ENCODE data around the gene RFPL3.
"Not testable (repeated sequence)": the region's sequence is repeated elsewhere in the genome, so short reads cannot be mapped to it uniquely, and the experiment has no call there.

Gene RFPL3

DNA sequence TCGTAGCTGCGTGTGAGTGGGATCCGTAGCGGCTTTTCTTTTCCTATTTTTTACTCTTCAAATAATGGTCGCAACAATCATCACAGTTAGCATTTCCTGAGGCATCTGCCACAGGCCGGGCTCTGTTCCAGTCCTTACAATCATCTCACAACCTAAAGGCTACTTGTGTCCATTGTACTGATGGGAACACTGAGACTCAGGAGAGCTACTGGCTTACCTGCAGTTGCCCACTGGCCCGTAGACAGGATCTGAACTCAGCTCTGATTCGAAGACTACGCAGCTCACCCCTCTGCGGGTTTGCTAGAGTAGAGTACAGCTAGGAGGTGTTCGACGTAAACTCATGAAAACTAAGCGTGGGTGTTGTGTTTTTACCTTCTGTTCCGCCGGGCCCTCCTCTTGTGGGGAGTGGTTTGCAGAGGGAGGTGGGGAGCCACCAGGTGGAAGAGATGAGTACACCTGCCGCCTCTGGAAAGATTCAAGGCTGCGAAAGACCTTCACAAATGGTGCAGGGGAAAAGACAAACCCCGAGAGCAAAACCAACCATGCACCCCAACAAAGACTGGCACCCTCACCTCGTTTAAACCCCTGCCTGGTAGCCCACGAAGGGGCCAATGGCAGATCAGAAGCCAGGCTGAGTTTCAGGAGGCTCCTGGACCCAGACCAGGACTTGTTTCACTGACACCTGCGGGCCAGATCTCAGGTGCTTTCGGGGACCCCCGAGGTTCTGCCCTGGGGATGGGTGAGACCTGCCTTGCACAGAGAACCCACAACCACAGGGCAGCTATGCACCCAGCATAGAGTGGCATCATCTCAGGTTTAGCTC is 18.3 kb upstream of the RFPL3 start:
- no peak for TF ChIP-seq FOXP2 (optimal IDR thresholded peaks at IDR 0.05; ENCODE audit: control extremely low read depth, extremely low read length, insufficient read depth)
- no peak for TF ChIP-seq EZH2 (IDR thresholded peaks at IDR 0.05)
- TF ChIP-seq POLR2AphosphoS5 (IDR thresholded peaks at IDR 0.05; ENCODE audit: borderline replicate concordance, low read depth, low read length) = no peak
- no peak overlapping the region for H3K27ac ChIP-seq
- no peak overlapping the region for H3K9ac ChIP-seq (ENCODE audit: insufficient read length)
- H3K9me3 ChIP-seq (ENCODE audit: low read depth, low read length) = no peaks in the 10 kb centered on the region
- H3K4me3 ChIP-seq = no peak overlapping the region
- no peaks in the 10 kb centered on the region for H3K36me3 ChIP-seq (ENCODE audit: insufficient read depth, low read length)
- no peak for DNase-seq (ENCODE audit: low read depth, low spot score)

DNA sequence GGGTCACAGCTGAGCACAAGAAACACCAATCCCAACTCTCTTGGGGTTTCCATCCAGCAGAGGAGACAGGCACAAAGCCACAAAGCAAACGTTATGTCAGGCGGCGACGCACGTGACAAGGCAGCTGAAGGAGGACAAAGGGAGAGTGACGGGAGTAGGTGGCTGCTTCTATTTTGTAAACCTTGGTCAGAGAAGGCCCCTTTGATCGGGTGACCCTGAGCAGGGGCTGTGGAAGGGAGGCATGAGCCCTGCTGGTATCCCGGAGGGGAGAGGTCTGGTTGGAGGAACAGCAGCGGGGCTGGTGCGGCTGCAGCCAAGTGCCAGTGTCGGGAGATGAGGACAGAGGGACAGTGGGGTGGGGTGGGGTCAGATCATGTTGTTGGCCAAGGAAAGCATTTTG is 17.3 kb upstream of the RFPL3 start:
- H3K27ac ChIP-seq = no peak overlapping the region
- no peak overlapping the region for H3K9ac ChIP-seq (ENCODE audit: insufficient read length)
- no peaks in the 10 kb centered on the region for H3K36me3 ChIP-seq (ENCODE audit: insufficient read depth, low read length)
- DNase-seq (ENCODE audit: low read depth, low spot score) = no peak
- no peaks in the 10 kb centered on the region for H3K9me3 ChIP-seq (ENCODE audit: low read depth, low read length)
- no peak overlapping the region for H3K4me3 ChIP-seq
- TF ChIP-seq POLR2AphosphoS5 (IDR thresholded peaks at IDR 0.05; ENCODE audit: borderline replicate concordance, low read depth, low read length) (no peak), EZH2 (IDR thresholded peaks at IDR 0.05) (no peak), FOXP2 (optimal IDR thresholded peaks at IDR 0.05; ENCODE audit: control extremely low read depth, extremely low read length, insufficient read depth) (no peak)

DNA sequence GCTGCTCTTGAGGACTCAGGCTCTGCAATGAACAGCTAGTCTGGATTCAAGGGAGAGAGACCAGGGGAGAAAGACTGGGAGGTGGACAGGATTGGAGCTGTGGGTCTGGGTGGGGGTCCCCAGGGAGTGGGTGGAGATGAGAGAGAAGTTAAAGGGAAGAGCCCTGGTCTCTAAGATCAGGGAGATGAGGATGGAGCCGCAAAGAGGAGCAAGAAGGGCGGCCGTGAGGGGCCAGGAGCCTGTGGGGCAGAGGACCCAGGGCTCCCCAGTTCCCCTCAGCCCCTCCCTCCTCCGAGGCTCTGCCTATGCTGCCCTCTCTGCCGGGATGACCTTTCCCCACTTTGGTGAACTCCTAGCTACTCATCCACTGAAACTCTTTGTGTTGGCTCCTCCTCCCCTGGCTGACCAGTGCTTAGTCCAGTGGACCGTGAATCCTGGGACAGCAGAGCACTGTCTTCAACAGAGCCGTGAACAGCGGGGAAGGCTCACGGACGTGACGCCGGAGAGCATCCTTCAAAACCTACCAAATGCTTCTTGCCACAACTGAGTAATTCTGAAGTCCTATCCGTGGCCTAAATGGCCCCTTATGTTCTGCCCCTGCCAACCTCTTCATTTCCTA is 16.4 kb upstream of the RFPL3 start:
- Histone ChIP-seq H3K9me3 (ENCODE audit: low read depth, low read length) (no peaks in the 10 kb centered on the region), H3K9ac (ENCODE audit: insufficient read length) (no peak overlapping the region), H3K36me3 (ENCODE audit: insufficient read depth, low read length) (no peaks in the 10 kb centered on the region), H3K27ac (no peak overlapping the region), H3K4me3 (no peak overlapping the region)
- TF ChIP-seq EZH2 (IDR thresholded peaks at IDR 0.05) (no peak), FOXP2 (optimal IDR thresholded peaks at IDR 0.05; ENCODE audit: control extremely low read depth, extremely low read length, insufficient read depth) (no peak), POLR2AphosphoS5 (IDR thresholded peaks at IDR 0.05; ENCODE audit: borderline replicate concordance, low read depth, low read length) (no peak)
- DNase-seq (ENCODE audit: low read depth, low spot score) = no peak

DNA sequence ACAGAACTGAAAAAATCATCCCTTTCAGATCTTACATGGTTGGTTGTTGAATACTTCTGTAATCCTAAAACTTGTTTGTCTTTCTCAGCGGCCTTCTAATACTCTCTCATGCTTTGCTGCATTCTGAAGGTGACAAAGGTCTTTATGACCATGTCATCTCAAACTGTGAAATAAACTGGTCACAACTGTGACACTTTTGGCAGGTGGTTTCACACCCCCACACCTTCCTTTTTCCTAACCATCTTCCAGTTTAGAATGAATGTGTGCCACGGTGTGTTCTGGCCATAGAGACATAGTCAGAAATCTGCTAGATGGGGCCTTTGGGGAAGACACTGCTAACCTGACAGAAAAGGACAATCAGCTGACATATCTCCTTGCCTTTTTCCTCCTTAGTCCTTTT is 14.7 kb upstream of the RFPL3 start:
- H3K4me3 ChIP-seq = no peak overlapping the region
- no peak for TF ChIP-seq POLR2AphosphoS5 (IDR thresholded peaks at IDR 0.05; ENCODE audit: borderline replicate concordance, low read depth, low read length)
- no peak for DNase-seq (ENCODE audit: low read depth, low spot score)
- no peaks in the 10 kb centered on the region for H3K36me3 ChIP-seq (ENCODE audit: insufficient read depth, low read length)
- H3K9me3 ChIP-seq (ENCODE audit: low read depth, low read length) = no peaks in the 10 kb centered on the region
- H3K9ac ChIP-seq (ENCODE audit: insufficient read length) = no peak overlapping the region
- H3K27ac ChIP-seq = no peak overlapping the region

DNA sequence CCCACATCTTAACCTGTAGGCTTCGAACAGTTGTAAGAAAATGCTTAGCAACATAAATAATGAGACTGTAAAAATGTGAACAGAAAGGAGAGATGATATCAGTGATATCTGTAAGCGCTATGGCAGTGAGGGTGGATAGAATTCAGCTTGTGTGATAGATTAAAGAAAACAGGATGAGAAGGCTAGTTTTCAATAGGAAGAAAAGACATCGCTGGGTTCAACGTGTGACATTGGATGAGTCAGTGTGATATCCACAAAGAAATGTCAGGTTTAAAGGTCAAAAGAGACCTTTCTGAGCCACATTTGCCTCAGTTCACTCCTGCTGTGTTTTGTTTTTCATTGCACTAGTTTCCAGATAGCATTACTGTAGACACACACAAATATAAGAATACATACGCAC is 13.7 kb upstream of the RFPL3 start:
- Histone ChIP-seq H3K4me3 (no peak overlapping the region), H3K9ac (ENCODE audit: insufficient read length) (no peak overlapping the region), H3K36me3 (ENCODE audit: insufficient read depth, low read length) (no peaks in the 10 kb centered on the region), H3K27ac (no peak overlapping the region), H3K9me3 (ENCODE audit: low read depth, low read length) (no peaks in the 10 kb centered on the region)
- TF ChIP-seq POLR2AphosphoS5 (IDR thresholded peaks at IDR 0.05; ENCODE audit: borderline replicate concordance, low read depth, low read length) (no peak), EZH2 (IDR thresholded peaks at IDR 0.05) (no peak), FOXP2 (optimal IDR thresholded peaks at IDR 0.05; ENCODE audit: control extremely low read depth, extremely low read length, insufficient read depth) (no peak)
- no peak for DNase-seq (ENCODE audit: low read depth, low spot score)

DNA sequence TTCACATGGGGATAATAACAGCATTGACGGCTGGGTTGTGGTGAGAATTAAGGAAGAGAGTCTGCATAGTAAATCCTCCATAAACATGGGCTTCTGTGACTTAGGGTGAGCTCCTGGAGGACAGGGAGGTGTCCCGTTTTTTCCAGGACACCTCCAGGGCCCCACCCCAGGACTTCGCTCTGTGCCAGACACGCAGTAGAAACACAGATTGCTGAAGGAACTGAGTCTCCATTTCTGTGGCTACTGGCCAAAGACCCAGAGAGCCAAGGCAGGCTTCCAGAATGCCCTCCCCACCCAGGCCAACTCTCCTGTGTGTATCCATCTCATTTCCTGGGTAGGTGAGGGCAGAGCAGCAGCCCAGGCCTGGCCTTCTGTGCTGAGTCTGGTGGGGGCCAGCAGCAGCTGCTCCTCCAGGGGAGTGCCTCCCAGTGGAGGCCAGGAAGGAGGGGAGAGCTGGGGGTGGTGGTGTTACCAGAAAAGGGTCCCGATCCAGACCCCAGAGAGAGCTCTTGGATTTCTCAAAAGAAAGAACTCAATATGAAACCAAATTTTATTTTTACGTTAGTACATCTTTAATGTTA is 9.5 kb upstream of the RFPL3 start:
- no peak for TF ChIP-seq FOXP2 (optimal IDR thresholded peaks at IDR 0.05; ENCODE audit: control extremely low read depth, extremely low read length, insufficient read depth)
- no peak for TF ChIP-seq POLR2AphosphoS5 (IDR thresholded peaks at IDR 0.05; ENCODE audit: borderline replicate concordance, low read depth, low read length)
- TF ChIP-seq EZH2 (IDR thresholded peaks at IDR 0.05) = no peak
- H3K9me3 ChIP-seq (ENCODE audit: low read depth, low read length) = no peaks in the 10 kb centered on the region
- no peak overlapping the region for H3K4me3 ChIP-seq
- H3K27ac ChIP-seq = no peak overlapping the region
- no peak for DNase-seq (ENCODE audit: low read depth, low spot score)
- H3K9ac ChIP-seq (ENCODE audit: insufficient read length) = no peak overlapping the region
- H3K36me3 ChIP-seq (ENCODE audit: insufficient read depth, low read length) = no peaks in the 10 kb centered on the region

DNA sequence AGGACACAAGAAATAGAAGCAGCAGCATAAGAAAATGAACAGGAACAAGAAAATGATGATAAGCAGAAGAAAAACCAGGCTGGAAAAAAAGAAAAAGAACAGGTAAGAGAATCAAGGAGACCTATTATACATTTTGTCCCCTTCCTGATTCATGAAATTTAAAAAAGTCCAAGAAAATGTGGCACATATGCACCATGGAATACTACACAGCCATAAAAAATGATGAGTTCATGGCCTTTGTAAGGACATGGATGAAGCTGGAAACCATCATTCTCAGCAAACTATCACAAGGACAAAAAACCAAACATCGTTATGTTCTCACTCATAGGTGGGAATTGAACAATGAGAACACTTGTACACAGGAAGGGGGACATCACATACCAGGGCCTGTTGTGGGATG is 5.8 kb upstream of the RFPL3 start:
- not testable (repeated sequence) for H3K4me3 ChIP-seq; DNase-seq (ENCODE audit: low read depth, low spot score); H3K27ac ChIP-seq; H3K9me3 ChIP-seq (ENCODE audit: low read depth, low read length); H3K9ac ChIP-seq (ENCODE audit: insufficient read length); H3K36me3 ChIP-seq (ENCODE audit: insufficient read depth, low read length)

DNA sequence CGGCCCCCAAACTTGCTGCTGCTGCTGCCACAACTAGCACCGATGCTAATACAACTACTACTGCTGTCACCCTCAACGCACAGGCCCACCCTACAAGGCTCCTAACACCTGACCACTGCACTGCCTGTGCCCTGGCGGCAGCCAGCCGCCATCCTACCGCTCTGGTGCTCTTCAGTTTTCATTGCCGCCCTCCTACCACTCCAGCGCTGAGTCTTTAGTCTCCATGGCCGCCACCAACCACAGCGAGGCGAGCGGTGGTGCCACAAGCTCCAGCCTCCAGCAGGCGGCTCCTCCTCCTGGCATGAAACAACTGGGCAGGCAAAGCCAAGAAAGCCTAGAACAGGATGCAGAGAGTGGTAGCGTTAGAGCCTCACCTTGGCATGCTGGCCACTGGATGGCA is 5.0 kb upstream of the RFPL3 start:
- Histone ChIP-seq H3K36me3 (ENCODE audit: insufficient read depth, low read length) (no peaks in the 10 kb centered on the region), H3K27ac (no peak overlapping the region), H3K4me3 (no peak overlapping the region), H3K9ac (ENCODE audit: insufficient read length) (no peak overlapping the region), H3K9me3 (ENCODE audit: low read depth, low read length) (no peaks in the 10 kb centered on the region)
- DNase-seq (ENCODE audit: low read depth, low spot score) = no peak
- TF ChIP-seq POLR2AphosphoS5 (IDR thresholded peaks at IDR 0.05; ENCODE audit: borderline replicate concordance, low read depth, low read length) (no peak), FOXP2 (optimal IDR thresholded peaks at IDR 0.05; ENCODE audit: control extremely low read depth, extremely low read length, insufficient read depth) (no peak), EZH2 (IDR thresholded peaks at IDR 0.05) (no peak)
